OCI-LY1 (cell line): Measurements from ENCODE around the gene TMEM267.

Experiments
- H2AFZ ChIP-seq: fragments of 200-600 bp; sonication (generic), shearing (Covaris generic); 2 replicates; pipeline ENCODE4 v1.6.0; 2014; ENCODE audit warnings: antibody characterized with exemption, mild to moderate bottlenecking, low read length
- H3F3A ChIP-seq: fragments of 200-600 bp; sonication (generic), shearing (Covaris generic); 2 replicates; pipeline ENCODE4 v1.6.0; 2014; ENCODE audit warnings: mild to moderate bottlenecking, antibody characterized with exemption, low read length, moderate library complexity; ENCODE audit not compliant: insufficient read depth
- H3K27ac ChIP-seq: fragments of 200-600 bp; sonication (generic); 2 replicates; pipeline ENCODE4 v1.5.1; 2014; ENCODE audit warnings: low read length, mixed run types, mild to moderate bottlenecking, low read depth; ENCODE audit not compliant: poor library complexity, severe bottlenecking
- H3K27me3 ChIP-seq: fragments of 200-600 bp; sonication (generic); 2 replicates; pipeline ENCODE4 v1.6.0; 2014; ENCODE audit warnings: antibody characterized with exemption, mild to moderate bottlenecking, low read length, moderate library complexity; ENCODE audit not compliant: insufficient read depth
- H3K36me3 ChIP-seq: fragments of 200-600 bp; sonication (generic); 2 replicates; pipeline ENCODE4 v1.6.1; 2014; ENCODE audit warnings: mild to moderate bottlenecking, antibody characterized with exemption, low read length, moderate library complexity, mixed read lengths; ENCODE audit not compliant: insufficient read depth
- H3K4me1 ChIP-seq: fragments of 200-600 bp; sonication (generic); 2 replicates; pipeline ENCODE4 v1.5.1; 2014; ENCODE audit warnings: mild to moderate bottlenecking, low read length, moderate library complexity; ENCODE audit not compliant: insufficient read depth, severe bottlenecking
- H3K4me2 ChIP-seq: fragments of 200-600 bp; sonication (generic), shearing (Covaris generic); 2 replicates; pipeline ENCODE4 v1.6.1; 2014; ENCODE audit warnings: low read length
- H3K4me3 ChIP-seq: fragments of 200-600 bp; sonication (generic); 2 replicates; pipeline ENCODE4 v1.5.1; 2014; ENCODE audit warnings: low read length, low read depth, mild to moderate bottlenecking, mixed read lengths; ENCODE audit not compliant: poor library complexity, severe bottlenecking
- H3K79me2 ChIP-seq: fragments of 200-600 bp; shearing (Covaris generic); 2 replicates; pipeline ENCODE4 v1.6.1; 2016; ENCODE audit warnings: mixed run types, low read length, mixed read lengths; ENCODE audit not compliant: insufficient read depth
- H3K9ac ChIP-seq: fragments of 200-600 bp; sonication (generic), shearing (Covaris generic); 2 replicates; pipeline ENCODE4 v1.6.1; 2014; ENCODE audit warnings: mild to moderate bottlenecking, low read length, mixed read lengths
- H3K9me2 ChIP-seq: fragments of 200-600 bp; sonication (generic), shearing (Covaris generic); 2 replicates; pipeline ENCODE4 v1.6.1; 2014; ENCODE audit warnings: low read depth, mild to moderate bottlenecking, low read length, mixed read lengths
- H3K9me3 ChIP-seq: fragments of 200-600 bp; shearing (Covaris generic); 2 replicates; pipeline ENCODE4 v1.6.1; 2014; ENCODE audit warnings: low read length, mixed read lengths
- H4K20me1 ChIP-seq: fragments of 200-600 bp; sonication (generic), shearing (Covaris generic); 2 replicates; pipeline ENCODE4 v1.6.0; 2016; ENCODE audit warnings: mild to moderate bottlenecking, low read length; ENCODE audit not compliant: insufficient read depth
- EZH2 ChIP-seq: fragments of 200-600 bp; sonication (generic), shearing (Covaris generic); IDR thresholded peaks from 2 replicates; pipeline ENCODE4 v1.8.0; 2017; ENCODE audit warnings: borderline replicate concordance, mixed run types, mild to moderate bottlenecking, antibody characterized with exemption, low read length, moderate library complexity, mixed read lengths
- TF ChIP-seq, protein P1 (sequence below): fragments of 200-600 bp; sonication (generic), shearing (Covaris generic); IDR thresholded peaks from 2 replicates; pipeline ENCODE4 v1.5.1; 2017; ENCODE audit warnings: mild to moderate bottlenecking, antibody characterized with exemption, low read length, moderate library complexity, mixed read lengths

Gene TMEM267

DNA sequence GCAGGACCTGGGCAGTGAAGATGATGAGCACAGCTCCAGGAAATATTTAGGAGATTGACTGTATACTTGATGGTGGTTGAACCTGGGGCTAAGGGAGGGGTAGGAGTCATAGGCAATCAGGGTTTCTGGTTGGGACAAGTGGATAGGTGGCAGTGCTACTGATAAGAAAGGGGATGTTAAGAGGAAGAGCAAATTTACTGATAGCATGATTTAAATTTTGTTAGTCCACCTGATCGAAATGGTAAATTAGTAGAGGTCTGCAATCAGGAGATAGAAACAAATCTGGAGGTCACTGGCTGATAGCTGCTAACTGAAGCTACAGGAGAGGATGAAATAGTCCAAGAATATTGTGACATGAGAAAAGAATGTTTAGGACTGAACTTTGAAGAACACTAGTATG is 37.0 kb upstream of the TMEM267 start:
- no peaks in the 10 kb centered on the region for H4K20me1 ChIP-seq
- no peak for TF ChIP-seq EZH2
- TF ChIP-seq, protein P1, sequence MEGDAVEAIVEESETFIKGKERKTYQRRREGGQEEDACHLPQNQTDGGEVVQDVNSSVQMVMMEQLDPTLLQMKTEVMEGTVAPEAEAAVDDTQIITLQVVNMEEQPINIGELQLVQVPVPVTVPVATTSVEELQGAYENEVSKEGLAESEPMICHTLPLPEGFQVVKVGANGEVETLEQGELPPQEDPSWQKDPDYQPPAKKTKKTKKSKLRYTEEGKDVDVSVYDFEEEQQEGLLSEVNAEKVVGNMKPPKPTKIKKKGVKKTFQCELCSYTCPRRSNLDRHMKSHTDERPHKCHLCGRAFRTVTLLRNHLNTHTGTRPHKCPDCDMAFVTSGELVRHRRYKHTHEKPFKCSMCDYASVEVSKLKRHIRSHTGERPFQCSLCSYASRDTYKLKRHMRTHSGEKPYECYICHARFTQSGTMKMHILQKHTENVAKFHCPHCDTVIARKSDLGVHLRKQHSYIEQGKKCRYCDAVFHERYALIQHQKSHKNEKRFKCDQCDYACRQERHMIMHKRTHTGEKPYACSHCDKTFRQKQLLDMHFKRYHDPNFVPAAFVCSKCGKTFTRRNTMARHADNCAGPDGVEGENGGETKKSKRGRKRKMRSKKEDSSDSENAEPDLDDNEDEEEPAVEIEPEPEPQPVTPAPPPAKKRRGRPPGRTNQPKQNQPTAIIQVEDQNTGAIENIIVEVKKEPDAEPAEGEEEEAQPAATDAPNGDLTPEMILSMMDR = no peak

DNA sequence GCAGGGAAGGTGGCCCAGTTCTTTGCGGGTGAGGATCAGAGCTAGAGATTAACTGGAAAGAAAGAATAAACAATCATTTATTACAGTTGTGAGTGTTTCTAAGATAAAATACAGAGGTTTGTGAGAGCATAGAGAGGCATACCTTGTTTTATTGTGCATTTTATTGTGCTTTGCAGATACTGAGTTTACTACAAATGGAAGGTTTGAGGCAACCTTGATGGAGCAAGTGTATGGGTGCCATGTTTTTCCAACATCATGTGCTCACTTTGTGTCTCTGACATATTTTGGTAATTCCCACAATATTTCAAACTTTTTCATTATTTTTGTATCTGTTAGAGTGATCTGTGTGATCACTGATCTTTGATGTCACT is 32.0 kb upstream of the TMEM267 start:
- TF ChIP-seq EZH2 = no peak
- no peaks in the 10 kb centered on the region for H3K9me3 ChIP-seq
- peak overlapping the region; percentile 88 for H3K9ac ChIP-seq
- peaks cover 26% of the 10 kb centered on the region for H3K79me2 ChIP-seq
- no peaks in the 10 kb centered on the region for H3K9me2 ChIP-seq
- no peaks in the 10 kb centered on the region for H4K20me1 ChIP-seq
- H3K36me3 ChIP-seq = peaks cover 8% of the 10 kb centered on the region
- peak overlapping the region; percentile 77 for H3K4me3 ChIP-seq
- H3K27me3 ChIP-seq = no peaks in the 10 kb centered on the region
- H3K27ac ChIP-seq = peak overlapping the region; percentile 87
- H3K4me1 ChIP-seq = peaks cover 24% of the 10 kb centered on the region
- no peaks in the 10 kb centered on the region for H3F3A ChIP-seq
- H3K4me2 ChIP-seq = peak overlapping the region; percentile 88
- no peak overlapping the region for H2AFZ ChIP-seq

More for the DNA sequence above, 37.0 kb upstream of the TMEM267 start:
- H3K4me1 ChIP-seq = peaks cover 6% of the 10 kb centered on the region
- no peak overlapping the region for H3K27ac ChIP-seq
- H3K9me2 ChIP-seq = no peaks in the 10 kb centered on the region
- no peaks in the 10 kb centered on the region for H3K9me3 ChIP-seq
- H3K4me3 ChIP-seq = no peak overlapping the region
- no peaks in the 10 kb centered on the region for H3F3A ChIP-seq
- no peak overlapping the region for H2AFZ ChIP-seq
- no peak overlapping the region for H3K9ac ChIP-seq
- H3K27me3 ChIP-seq = no peaks in the 10 kb centered on the region
- no peak overlapping the region for H3K4me2 ChIP-seq
- peaks cover 9% of the 10 kb centered on the region for H3K36me3 ChIP-seq
- no peaks in the 10 kb centered on the region for H3K79me2 ChIP-seq

DNA sequence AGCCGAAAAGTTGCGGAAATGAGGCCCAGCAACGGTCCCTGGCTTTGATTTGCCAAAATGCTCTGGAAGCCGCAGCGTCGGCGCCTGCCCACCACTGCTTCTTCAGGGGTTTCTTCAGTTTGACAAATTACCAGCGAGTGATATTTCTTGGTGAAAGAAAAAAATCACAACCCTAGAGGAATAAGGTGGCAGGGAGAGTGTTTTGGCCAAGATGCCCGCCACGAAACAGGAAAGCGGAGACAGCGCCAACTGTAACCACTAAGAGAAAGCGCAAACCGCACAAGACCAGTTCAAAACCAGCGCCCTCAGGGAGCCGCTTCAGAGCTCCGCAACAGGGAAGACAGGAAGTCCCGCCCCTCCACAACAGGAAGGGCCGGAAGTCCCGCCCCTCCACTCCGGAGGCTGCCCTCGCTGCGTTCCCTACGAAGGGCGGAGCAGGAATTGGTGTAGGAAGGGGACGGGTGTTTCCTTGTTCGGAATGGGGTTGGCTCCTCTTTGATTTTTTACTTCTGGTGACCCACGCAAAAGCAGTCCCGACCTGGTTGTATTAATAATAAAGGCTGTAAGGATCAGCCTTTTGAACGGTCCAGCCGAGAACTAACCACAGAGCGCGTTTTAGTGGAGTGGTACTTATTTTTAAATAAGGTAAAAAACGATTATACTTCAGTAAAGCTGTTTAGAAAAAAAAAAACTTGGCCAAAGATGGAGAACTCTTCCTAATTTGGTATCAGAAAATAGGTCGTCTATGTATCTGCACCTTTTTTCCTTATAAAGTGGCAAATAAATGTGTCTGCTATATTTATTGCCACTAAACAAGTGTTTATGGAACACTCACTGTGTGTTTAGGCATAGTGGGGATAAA is 31.4 kb upstream of the TMEM267 start, which contains the start of gene C5orf34:
C5orf34 (minus strand) TSS at position 333 of the 862 bp plus-strand sequence. CDS start 5,809 bp downstream, outside the sequence.
- Histone ChIP-seq H3K27ac (peak within 1 kb of the TSS; percentile 87), H3K9me2 (no peaks in the 10 kb centered on the region), H3K4me1 (peaks cover 24% of the 10 kb centered on the region), H3K9me3 (no peaks in the 10 kb centered on the region), H3K9ac (peak within 1 kb of the TSS; percentile 88), H3K79me2 (peaks cover 26% of the 10 kb centered on the region), H2AFZ (no peak within 1 kb of the TSS), H4K20me1 (no peaks in the 10 kb centered on the region), H3K4me2 (peak within 1 kb of the TSS; percentile 88), H3K27me3 (no peaks in the 10 kb centered on the region), H3F3A (no peaks in the 10 kb centered on the region), H3K36me3 (peaks cover 8% of the 10 kb centered on the region), H3K4me3 (peak within 1 kb of the TSS; percentile 77)
- no peak for TF ChIP-seq EZH2
- TF ChIP-seq, protein P1 = no peak

DNA sequence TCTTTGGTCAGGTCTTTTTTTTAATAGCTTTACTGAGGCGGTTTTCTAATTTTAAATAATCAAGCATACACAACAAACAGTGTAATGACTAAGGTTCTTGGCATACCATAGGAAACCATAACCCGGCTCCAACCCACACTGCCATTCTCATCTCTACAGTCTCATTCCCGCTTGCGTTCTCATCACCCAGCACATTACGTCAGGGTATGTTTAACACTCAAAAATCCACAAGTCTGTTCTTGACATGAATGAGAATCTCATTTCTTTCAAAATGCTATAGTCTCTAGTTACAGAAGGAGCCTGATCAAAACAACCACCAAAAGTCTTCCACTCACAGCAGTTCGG is 30.8 kb upstream of the TMEM267 start:
- no peak for TF ChIP-seq EZH2
- TF ChIP-seq, protein P1 = no peak

More for the DNA sequence above, 30.8 kb upstream of the TMEM267 start:
- Histone ChIP-seq H3F3A (no peaks in the 10 kb centered on the region), H3K9ac (peak overlapping the region; percentile 88), H3K4me1 (peaks cover 24% of the 10 kb centered on the region), H3K4me2 (peak overlapping the region; percentile 88), H3K79me2 (peaks cover 26% of the 10 kb centered on the region), H3K4me3 (peak overlapping the region; percentile 77), H3K27me3 (no peaks in the 10 kb centered on the region), H3K36me3 (peaks cover 8% of the 10 kb centered on the region), H3K9me3 (no peaks in the 10 kb centered on the region), H3K27ac (peak overlapping the region; percentile 87), H2AFZ (no peak overlapping the region), H3K9me2 (no peaks in the 10 kb centered on the region), H4K20me1 (no peaks in the 10 kb centered on the region)
